Thyroid gland (tissue), 4 donors: Measurements from ENCODE around the gene MTCL1.

Source experiments
- CTCF ChIP-seq, 6 experiments: fragments of 200-600 bp in 3 of 6; fragments of 450-650 bp in 3 of 6; sonication (generic) in 3 of 6; IDR thresholded peaks; one replicate each; pipeline ENCODE4 v1.5.1; 2016 to 2019; ENCODE audit warnings: antibody characterized with exemption in 6 of 6, mild to moderate bottlenecking in 2 of 6, inconsistent platforms in 1 of 6, moderate library complexity in 1 of 6
- POLR2A ChIP-seq, 2 donors: fragments of 450-650 bp; IDR thresholded peaks; one replicate each; pipeline ENCODE4 v1.6.1; 2017; ENCODE audit warnings: antibody characterized with exemption in 2 of 2, mild to moderate bottlenecking in 2 of 2, moderate library complexity in 1 of 2

GRCh38 chr18:8675057-8675456, 30.3 kb upstream of the MTCL1 start:
- no peak for TF ChIP-seq CTCF (IDR thresholded peaks at IDR 0.05)
- TF ChIP-seq POLR2A (IDR thresholded peaks at IDR 0.05), result no peak
